Right atrium auricular region (tissue), 2 donors: ENCODE measurements around the gene NFATC2. TPM values are rescaled to one million over a fixed set of nuclear protein-coding genes. Genes with fewer than 3 reads are reported as not detected.

Experiments
- DNase-seq: peaks from one replicate; pipeline ENCODE4 v3.0.0-alpha.2; 2019; ENCODE audit warnings: low spot score
- H3K27ac ChIP-seq, 2 donors: fragments of 200-600 bp; sonication (generic); 1 replicate in 1 of 2; 2 replicates in 1 of 2; pipeline ENCODE4 v1.5.1; 2016 to 2019
- H3K27me3 ChIP-seq, 2 donors: fragments of 200-600 bp; sonication (generic); one replicate each; pipeline versions ENCODE4 v1.5.1 to v1.6.0; 2017 to 2019
- H3K36me3 ChIP-seq: fragments of 200-600 bp; sonication (generic); one replicate; pipeline ENCODE4 v1.5.1; 2016
- H3K4me1 ChIP-seq, 2 donors: fragments of 200-600 bp; sonication (generic); one replicate each; pipeline versions ENCODE4 v1.5.1 to v1.6.0; 2017 to 2019
- H3K4me3 ChIP-seq, 2 donors: fragments of 200-600 bp; sonication (generic); 1 replicate in 1 of 2; 2 replicates in 1 of 2; pipeline ENCODE4 v1.5.1; 2017 to 2019; ENCODE audit warnings: mild to moderate bottlenecking in 1 of 2, moderate library complexity in 1 of 2
- H3K9me3 ChIP-seq, 2 donors: fragments of 200-600 bp; sonication (generic); one replicate each; pipeline ENCODE4 v1.5.1; 2019
- total RNA-seq, 2 donors: library from RNA; depleted of rRNA; stranded (reverse); fragments of >200 nt; gene quantifications; one replicate each; pipeline ENCODE4 v1.1.0, GENCODE V29; 2016
- TF ChIP-seq, protein P1 (sequence below), 2 donors: fragments of 200-600 bp; sonication (generic); IDR thresholded peaks; one replicate each; pipeline ENCODE4 v1.5.1; 2019; ENCODE audit warnings: antibody characterized with exemption in 2 of 2

The NFATC2 gene
- total RNA-seq, 2 donors from 2014 or later = 8.6 to 12.5 TPM

DNA sequence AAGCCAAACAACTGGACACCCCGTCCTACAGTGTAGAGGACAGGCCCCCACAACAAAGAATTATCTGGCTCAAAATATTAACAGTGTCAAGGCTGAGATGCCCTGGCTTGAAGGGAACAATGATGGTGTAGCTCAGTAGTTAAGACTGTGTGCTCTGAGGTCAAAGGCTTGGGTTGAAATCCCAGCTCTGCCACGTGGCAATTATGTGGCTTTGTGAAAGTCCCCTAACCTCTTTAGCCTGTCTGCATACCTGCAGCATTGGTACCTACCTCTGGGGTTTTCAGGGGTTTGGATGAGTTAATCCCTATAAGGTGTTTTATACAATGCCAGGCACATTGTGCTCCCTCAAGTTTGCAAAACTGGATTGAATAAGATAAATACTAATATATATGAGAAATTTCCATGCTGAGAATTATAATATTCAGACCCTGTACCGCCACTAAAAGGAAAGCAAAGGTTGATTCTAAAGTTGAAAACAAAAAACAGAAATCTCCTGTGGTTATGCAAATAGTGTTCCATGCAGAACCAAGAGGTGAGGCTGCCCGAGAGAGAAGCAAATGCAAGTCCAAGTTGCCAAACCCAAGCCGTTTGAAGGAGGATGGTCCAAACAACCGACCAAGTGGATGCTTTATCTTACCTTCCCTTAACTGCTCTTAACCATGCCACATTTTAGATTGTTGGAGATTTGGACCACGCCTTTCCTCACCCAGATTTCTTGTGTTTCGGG lies 199.8 kb downstream of the NFATC2 start:
- TF ChIP-seq, protein P1, sequence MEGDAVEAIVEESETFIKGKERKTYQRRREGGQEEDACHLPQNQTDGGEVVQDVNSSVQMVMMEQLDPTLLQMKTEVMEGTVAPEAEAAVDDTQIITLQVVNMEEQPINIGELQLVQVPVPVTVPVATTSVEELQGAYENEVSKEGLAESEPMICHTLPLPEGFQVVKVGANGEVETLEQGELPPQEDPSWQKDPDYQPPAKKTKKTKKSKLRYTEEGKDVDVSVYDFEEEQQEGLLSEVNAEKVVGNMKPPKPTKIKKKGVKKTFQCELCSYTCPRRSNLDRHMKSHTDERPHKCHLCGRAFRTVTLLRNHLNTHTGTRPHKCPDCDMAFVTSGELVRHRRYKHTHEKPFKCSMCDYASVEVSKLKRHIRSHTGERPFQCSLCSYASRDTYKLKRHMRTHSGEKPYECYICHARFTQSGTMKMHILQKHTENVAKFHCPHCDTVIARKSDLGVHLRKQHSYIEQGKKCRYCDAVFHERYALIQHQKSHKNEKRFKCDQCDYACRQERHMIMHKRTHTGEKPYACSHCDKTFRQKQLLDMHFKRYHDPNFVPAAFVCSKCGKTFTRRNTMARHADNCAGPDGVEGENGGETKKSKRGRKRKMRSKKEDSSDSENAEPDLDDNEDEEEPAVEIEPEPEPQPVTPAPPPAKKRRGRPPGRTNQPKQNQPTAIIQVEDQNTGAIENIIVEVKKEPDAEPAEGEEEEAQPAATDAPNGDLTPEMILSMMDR (IDR thresholded peaks at IDR 0.05) = no peak
- H3K4me1 ChIP-seq = no peaks in the 10 kb centered on the region
- no peak overlapping the region for H3K4me3 ChIP-seq
- H3K27ac ChIP-seq = no peak overlapping the region
- no peaks in the 10 kb centered on the region for H3K9me3 ChIP-seq
- H3K36me3 ChIP-seq = no peaks in the 10 kb centered on the region
- no peak for DNase-seq
- no peaks in the 10 kb centered on the region for H3K27me3 ChIP-seq

DNA sequence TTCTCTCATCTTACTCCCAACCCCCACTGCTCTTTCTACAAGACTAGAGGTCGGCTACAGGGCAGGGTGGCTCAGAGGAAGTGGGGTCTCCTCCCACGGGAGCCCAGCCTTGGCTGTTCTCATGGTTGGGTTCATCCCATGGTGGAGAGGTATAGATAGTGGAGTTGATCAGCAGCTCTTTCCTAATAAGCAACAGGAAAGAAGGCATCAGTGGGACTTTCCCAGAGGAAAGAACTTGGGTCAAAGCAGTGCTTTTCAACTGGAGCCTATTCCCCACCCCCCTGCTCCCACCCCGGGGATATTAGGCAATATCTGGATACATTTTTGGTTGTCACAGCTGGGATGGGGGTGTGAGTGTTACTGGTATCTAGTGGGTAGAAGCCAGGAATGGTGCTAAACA lies 200.9 kb downstream of the NFATC2 start:
- no peak overlapping the region for H3K27ac ChIP-seq
- DNase-seq = no peak
- no peaks in the 10 kb centered on the region for H3K4me1 ChIP-seq
- no peak overlapping the region for H3K4me3 ChIP-seq
- no peaks in the 10 kb centered on the region for H3K9me3 ChIP-seq
- TF ChIP-seq, protein P1 (IDR thresholded peaks at IDR 0.05) = no peak
- no peaks in the 10 kb centered on the region for H3K27me3 ChIP-seq
- H3K36me3 ChIP-seq = no peaks in the 10 kb centered on the region

DNA sequence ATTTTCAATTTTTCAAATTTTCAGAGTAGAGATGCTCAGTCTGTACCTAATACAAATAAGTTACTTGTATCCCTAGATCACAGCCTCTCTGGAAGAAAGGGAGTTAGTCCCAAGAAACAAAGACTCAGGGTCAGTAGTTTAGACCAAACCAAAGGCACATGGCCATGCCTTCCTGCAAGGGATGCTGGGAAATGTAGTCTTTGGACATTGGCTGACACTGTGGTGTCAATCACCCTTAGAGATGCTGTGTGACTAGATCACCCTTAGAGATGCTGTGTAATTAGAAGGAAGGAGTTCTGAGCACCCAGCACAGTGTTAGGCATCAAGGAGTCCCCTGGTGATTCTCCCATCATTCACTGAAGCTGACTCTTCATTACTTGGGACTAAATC lies 202.1 kb downstream of the NFATC2 start:
- Histone ChIP-seq H3K4me1 (no peaks in the 10 kb centered on the region), H3K9me3 (no peaks in the 10 kb centered on the region), H3K27ac (no peak overlapping the region), H3K4me3 (no peak overlapping the region), H3K27me3 (no peaks in the 10 kb centered on the region), H3K36me3 (no peaks in the 10 kb centered on the region)
- TF ChIP-seq, protein P1 (IDR thresholded peaks at IDR 0.05) = no peak
- DNase-seq = no peak

DNA sequence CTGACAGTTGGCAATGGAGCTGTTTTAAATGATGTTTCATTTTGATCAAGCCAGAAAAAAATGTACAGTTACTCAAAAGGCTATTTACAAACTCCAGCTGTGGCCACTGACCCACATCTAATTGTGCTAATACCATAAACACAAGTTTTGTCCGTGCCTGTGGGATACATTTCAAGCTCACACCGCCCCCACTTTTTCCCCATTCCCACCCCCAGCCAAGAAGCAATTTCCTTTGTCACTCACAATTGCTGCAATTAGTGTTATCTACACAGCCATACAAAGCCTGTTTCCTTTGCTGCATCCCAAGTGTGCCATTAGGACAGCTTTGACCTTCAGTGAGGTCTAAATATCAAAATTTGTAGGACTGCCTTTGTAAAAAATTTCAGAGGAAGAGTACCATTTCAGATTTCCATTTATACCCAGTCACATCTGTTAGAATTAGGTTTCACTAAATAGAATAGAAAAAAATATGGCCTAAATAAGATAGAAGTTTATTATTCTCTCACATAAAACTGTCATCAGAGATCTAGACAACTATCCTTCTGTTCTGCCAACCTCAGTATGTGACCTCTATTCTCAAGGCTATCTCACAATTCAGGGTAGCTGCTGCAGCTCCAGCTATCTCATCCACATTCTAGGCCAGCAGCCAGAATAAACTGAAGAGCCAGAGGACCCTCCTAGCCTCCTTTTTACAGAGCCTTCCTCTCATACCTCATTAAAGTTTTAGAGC lies 202.6 kb downstream of the NFATC2 start:
- no peaks in the 10 kb centered on the region for H3K27me3 ChIP-seq
- no peak overlapping the region for H3K4me3 ChIP-seq
- no peaks in the 10 kb centered on the region for H3K4me1 ChIP-seq
- H3K27ac ChIP-seq = no peak overlapping the region
- no peak for DNase-seq
- no peaks in the 10 kb centered on the region for H3K9me3 ChIP-seq
- TF ChIP-seq, protein P1 (IDR thresholded peaks at IDR 0.05) = no peak
- H3K36me3 ChIP-seq = no peaks in the 10 kb centered on the region

DNA sequence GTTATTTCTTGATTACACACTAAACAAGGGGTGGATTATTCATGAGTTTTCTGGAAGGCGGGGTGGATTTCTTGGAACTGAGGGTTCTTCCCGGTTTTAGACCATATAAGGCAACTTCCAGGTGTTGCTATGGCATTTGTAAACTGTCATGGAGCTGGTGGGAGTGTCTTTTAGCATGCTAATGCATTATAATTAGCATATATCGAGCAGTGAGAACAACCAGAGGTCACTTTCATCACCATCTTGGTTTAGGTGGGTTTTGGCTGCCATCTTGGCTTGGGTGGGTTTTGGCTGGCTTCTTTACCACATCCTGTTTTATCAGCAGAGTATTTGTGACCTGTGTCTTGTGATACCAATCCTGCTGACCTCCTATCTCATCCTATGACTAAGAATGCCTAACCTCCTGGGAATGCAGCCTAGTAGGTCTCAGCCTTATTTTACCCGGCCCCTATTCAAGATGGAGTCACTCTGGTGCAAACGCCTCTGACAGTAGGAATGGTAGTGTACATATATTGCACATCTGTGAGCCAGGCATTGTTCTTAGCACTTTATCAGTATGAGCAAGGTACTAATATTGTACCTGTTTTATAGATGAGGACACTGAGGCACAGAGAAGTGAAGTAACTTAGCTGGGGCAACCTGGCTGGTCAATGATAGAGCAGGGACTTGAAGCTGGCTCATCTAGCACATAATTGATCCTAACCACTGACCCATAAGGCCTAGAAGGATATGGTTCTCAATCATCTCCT lies 203.7 kb downstream of the NFATC2 start:
- Histone ChIP-seq H3K4me1 (no peaks in the 10 kb centered on the region), H3K27ac (no peak overlapping the region), H3K27me3 (no peaks in the 10 kb centered on the region), H3K4me3 (no peak overlapping the region), H3K9me3 (no peaks in the 10 kb centered on the region), H3K36me3 (no peaks in the 10 kb centered on the region)
- no peak for DNase-seq
- TF ChIP-seq, protein P1 (IDR thresholded peaks at IDR 0.05) = no peak
